ENCODE data around the gene PTTG2.

DNA sequence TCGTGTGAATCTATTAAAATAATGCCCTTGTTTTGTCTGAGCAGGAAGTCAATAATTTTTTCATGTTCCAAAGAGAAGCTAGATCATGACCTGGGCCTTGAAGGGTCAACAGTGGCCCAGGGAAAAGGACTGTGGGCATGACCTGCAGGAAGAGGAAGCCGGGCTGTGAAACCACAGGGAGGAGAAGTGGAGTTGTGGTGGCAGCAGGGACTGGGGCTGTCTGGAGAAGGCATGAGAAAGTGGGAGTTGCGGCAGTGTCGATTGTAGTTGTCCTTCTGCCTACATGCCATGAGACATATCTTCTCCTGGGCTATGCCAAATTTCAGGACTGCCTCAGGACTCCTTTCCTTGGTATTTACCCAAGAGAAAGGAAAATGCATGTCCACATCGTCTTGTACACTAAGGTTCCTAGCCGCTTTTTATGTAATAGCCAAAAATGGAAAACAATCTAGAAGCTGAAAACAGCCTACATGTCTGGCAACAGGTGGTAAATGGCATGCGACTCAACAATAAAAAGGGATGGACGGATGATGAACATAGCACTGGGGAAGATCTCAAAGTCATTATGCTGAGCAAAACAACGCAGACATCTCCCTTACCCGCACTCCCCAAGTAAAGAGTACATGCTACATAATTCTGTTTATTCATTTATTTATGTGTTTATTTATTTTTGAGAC, 13.6 kb upstream of the PTTG2 start:
- TF ChIP-seq, protein P1, sequence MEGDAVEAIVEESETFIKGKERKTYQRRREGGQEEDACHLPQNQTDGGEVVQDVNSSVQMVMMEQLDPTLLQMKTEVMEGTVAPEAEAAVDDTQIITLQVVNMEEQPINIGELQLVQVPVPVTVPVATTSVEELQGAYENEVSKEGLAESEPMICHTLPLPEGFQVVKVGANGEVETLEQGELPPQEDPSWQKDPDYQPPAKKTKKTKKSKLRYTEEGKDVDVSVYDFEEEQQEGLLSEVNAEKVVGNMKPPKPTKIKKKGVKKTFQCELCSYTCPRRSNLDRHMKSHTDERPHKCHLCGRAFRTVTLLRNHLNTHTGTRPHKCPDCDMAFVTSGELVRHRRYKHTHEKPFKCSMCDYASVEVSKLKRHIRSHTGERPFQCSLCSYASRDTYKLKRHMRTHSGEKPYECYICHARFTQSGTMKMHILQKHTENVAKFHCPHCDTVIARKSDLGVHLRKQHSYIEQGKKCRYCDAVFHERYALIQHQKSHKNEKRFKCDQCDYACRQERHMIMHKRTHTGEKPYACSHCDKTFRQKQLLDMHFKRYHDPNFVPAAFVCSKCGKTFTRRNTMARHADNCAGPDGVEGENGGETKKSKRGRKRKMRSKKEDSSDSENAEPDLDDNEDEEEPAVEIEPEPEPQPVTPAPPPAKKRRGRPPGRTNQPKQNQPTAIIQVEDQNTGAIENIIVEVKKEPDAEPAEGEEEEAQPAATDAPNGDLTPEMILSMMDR (IDR thresholded peaks at IDR 0.05): no peak
- TF ChIP-seq POLR2A (IDR thresholded peaks at IDR 0.05) (no peak), EP300 (IDR thresholded peaks at IDR 0.05) (no peak)
